ENCODE measurements around the gene HYLS1.

DNA sequence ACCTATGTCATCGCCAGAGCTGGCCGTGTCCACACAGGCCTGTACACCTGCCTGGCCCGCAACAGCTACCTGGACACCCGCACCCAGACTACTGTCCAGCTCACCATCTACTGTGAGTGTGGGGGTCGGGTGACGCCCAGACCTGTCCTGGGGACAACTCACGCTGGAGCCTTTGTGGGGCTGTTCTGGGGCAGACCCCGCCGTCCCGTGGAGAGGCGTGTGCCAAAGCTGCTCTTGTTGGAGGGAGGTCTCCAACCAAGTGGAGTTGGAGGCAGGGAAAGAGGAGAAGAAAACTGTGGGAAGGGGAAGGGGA is 62.7 kb downstream of the HYLS1 start:
- TF ChIP-seq, protein P1, sequence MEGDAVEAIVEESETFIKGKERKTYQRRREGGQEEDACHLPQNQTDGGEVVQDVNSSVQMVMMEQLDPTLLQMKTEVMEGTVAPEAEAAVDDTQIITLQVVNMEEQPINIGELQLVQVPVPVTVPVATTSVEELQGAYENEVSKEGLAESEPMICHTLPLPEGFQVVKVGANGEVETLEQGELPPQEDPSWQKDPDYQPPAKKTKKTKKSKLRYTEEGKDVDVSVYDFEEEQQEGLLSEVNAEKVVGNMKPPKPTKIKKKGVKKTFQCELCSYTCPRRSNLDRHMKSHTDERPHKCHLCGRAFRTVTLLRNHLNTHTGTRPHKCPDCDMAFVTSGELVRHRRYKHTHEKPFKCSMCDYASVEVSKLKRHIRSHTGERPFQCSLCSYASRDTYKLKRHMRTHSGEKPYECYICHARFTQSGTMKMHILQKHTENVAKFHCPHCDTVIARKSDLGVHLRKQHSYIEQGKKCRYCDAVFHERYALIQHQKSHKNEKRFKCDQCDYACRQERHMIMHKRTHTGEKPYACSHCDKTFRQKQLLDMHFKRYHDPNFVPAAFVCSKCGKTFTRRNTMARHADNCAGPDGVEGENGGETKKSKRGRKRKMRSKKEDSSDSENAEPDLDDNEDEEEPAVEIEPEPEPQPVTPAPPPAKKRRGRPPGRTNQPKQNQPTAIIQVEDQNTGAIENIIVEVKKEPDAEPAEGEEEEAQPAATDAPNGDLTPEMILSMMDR (IDR thresholded peaks at IDR 0.05; ENCODE audit: insufficient read depth, low read length) = no peak
- TF ChIP-seq POLR2AphosphoS5 (IDR thresholded peaks at IDR 0.05; ENCODE audit: low read depth) = no peak
- TF ChIP-seq, protein P2, sequence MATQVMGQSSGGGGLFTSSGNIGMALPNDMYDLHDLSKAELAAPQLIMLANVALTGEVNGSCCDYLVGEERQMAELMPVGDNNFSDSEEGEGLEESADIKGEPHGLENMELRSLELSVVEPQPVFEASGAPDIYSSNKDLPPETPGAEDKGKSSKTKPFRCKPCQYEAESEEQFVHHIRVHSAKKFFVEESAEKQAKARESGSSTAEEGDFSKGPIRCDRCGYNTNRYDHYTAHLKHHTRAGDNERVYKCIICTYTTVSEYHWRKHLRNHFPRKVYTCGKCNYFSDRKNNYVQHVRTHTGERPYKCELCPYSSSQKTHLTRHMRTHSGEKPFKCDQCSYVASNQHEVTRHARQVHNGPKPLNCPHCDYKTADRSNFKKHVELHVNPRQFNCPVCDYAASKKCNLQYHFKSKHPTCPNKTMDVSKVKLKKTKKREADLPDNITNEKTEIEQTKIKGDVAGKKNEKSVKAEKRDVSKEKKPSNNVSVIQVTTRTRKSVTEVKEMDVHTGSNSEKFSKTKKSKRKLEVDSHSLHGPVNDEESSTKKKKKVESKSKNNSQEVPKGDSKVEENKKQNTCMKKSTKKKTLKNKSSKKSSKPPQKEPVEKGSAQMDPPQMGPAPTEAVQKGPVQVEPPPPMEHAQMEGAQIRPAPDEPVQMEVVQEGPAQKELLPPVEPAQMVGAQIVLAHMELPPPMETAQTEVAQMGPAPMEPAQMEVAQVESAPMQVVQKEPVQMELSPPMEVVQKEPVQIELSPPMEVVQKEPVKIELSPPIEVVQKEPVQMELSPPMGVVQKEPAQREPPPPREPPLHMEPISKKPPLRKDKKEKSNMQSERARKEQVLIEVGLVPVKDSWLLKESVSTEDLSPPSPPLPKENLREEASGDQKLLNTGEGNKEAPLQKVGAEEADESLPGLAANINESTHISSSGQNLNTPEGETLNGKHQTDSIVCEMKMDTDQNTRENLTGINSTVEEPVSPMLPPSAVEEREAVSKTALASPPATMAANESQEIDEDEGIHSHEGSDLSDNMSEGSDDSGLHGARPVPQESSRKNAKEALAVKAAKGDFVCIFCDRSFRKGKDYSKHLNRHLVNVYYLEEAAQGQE (IDR thresholded peaks at IDR 0.05; ENCODE audit: insufficient replicate concordance, low read depth) = no peak

All from HL-60 (cell line).